Stimulated activated CD8-positive, alpha-beta memory T cell treated with anti-CD3 and anti-CD28 coated beads, Interleukin-4, amount 100 ng/mL, for 24 hours (primary cell): ENCODE measurements around the gene FAM234B.

Experiments used
- DNase-seq: peaks from one replicate; pipeline ENCODE4 v3.0.0-alpha.2; 2020; ENCODE audit warnings: low read depth

The FAM234B gene

GRCh38 chr12:13119826-13120225 is 75.6 kb downstream of the FAM234B start:
- no peak for DNase-seq

GRCh38 chr12:13120413-13120812 is 76.2 kb downstream of the FAM234B start:
- no peak for DNase-seq

- no peak for DNase-seq
Observed at GRCh38 chr12:13121568-13121967, 77.4 kb downstream of the FAM234B start.

- no peak for DNase-seq
Observed at GRCh38 chr12:13124656-13125505, 80.7 kb downstream of the FAM234B start.

DNA sequence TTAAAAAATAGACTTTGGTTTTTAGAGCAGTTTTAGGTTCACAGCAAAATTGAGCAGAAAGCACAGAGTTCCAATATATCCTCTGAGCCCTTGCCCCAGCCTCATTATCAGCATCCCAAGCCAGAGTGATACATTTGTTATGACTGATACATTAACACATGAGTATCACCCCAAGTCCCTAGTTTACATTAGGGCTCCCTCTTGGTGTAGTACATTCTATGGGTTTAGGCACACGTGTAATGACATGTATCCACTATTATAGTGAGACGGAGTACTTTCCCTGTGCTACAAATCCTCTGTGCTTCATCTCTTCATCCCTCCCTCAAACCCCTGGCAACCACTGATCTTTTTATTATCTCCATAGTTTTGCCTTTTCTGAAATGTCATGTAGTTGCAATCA is 81.8 kb downstream of the FAM234B start:
- DNase-seq = no peak

- no peak for DNase-seq
Observed at GRCh38 chr12:13126494-13126893, 82.3 kb downstream of the FAM234B start.

DNA sequence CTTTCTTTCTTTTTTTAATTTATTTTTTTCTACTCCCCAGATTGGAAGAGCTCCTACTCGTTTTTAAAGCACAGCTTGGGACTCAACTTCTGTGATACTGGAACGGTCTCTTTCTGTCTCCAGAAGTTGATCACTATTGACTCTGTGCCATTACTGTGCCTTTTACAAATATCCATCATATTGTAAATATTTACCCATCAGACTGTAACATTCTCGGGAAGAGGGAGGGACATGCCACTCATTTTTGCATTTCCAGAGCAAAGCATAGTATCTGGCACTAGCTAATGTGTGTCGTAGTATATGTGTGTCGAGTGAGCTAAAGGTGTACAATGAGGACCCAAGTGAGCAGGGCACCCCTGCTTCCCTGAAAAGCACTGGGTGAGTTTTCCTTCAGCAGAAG is 83.3 kb downstream of the FAM234B start:
- DNase-seq = no peak

- DNase-seq = no peak
Observed at GRCh38 chr12:13128291-13128965, 84.2 kb downstream of the FAM234B start.

GRCh38 chr12:13130981-13131380 is 86.8 kb downstream of the FAM234B start:
- no peak for DNase-seq
